DMS 273 treated with DMSO at 0.1 percent for 48 hours (cell line): ENCODE data around the gene GOLGA3.
A peak's percentile ranks its signal among the peaks of the same experiment; 100 is the strongest.
"Not testable (repeated sequence)": the region's sequence is repeated elsewhere in the genome, so short reads cannot be mapped to it uniquely, and the experiment has no call there.

Source experiments
- DNase-seq: peaks from one replicate; lab custom pipeline; 2025; lab: John Stamatoyannopoulos, UW

Gene GOLGA3

DNA sequence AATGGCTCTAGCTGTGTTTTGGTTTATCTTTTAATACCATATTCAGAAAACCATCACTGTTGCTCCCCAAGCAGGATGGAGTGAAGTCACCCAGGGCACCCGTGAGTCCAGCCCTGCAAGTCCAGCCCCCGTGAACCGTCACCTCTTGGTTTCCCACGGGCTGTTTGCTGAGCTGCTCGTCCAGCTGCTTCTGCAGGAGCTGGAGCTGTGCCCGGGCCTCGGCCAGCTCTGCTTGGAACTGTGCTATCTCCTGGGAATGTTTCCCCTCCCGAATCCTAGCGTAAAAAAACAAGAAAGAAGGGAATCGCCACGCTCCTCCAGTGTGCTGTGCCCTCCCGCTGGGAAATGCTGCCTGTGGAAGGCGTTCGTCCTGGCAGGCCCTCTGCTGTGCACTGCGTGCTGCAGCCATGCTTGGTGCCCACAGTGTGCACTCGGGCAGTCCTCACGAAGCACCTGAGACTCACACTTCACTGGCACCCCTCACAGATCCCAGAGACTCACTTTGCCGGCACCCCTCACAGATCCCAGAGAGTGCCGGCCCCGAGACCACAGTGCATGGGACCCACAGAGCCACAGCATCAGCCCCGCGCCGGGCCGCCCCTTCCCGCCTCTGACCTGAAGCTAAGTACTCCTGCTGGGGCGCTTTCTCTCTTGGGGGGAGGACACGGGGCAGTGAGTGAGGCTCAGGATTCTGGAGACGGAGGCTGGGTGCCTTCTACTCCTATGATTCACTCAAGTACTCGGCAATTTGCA lies 51.7 kb downstream of the GOLGA3 start:
- DNase-seq, result no peak

DNA sequence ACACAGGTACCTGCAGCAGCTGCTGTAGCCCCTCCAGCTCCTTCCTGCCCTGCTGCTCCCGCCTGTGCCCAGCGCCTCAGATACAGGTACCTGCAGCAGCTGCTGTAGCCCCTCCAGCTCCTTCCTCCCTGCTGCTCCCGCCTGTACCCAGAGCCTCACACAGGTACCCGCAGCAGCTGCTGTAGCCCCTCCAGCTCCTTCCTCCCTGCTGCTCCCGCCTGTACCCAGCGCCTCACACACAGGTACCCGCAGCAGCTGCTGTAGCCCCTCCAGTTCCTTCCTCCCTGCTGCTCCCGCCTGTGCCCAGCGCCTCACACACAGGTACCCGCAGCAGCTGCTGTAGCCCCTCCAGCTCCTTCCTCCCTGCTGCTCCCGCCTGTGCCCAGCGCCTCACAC lies 52.4 kb downstream of the GOLGA3 start:
- not testable (repeated sequence) for DNase-seq

DNA sequence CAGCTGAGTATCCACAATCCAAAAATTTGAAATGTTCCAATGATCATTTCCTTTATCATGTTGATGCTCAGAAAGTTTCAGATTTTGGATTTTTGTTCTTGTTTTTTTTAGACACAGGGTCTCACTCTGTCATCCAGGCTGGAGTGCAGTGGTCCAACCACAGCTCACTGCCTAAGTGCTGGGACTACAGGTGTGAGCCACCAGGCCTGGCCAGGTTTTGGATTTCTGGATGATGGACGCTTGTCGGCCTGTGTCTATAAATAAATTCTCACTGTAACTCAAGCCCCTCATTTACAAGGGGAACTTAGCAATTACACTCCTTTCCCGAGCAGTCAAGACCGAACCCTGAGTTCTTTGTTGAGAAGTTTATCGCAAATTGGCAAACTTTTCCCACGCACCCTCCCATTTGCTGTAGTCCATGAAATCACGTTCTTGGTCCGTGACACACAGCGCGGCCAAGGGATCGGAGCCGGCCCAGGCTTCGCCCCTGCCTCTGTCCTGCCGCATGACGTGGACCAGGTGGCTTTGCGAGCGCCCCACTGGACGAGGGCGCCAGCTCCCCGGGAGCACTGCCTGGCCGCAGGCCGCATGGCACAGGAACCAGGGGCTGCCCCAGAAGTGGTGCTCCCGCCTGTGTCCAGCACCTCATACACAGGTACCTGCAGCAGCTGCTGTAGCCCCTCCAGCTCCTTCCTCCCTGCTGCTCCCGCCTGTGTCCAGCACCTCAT lies 53.0 kb downstream of the GOLGA3 start:
- no peak for DNase-seq

DNA sequence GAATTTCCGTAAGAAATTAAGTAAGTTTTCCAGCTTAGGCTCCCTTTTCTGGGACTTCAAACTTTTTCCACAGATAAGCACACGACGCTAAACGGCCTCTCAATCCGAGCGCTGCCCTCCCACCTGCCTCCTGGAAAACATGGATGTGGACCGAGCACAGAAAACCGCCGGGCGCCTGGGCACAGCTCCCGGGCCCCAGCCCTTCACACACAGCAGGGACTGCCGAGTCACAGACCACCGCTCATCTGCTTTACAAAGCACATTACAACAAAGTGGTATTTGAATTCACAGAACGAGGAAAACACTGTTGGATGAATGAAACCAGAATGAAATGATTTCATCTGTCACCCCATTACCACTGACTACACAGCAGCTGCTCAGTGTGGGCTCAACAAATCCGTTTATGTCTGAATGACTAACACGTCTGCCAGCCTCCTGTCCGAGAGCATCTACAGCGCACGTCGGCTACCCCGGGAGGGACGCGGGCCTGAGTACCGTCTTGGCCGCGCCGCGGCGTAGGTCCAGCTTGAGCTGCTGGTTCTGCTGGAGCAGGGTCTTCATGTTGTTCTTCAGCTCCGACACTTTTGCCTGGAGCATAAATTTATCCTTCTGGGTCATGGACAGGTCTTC lies 53.9 kb downstream of the GOLGA3 start:
- no peak for DNase-seq

DNA sequence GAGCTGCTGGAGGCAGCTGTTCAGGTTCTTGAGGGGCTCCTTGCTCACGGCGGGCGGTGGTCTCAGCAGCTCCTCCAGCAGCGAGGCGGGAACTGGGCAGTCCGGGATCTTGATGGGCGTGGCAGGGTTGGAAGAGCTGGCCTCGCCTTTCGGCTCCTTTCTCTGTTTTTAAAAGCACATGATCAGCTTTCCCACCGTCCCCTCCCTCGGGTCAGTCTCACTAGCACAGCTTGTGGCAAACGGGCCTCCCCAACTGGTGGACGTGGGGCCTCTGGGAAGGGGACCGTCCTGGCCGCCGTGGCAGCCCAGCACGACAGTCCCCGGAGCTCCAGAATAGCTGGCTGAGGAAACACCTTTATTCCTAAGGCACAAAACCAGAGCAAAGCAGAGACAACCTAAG lies 54.5 kb downstream of the GOLGA3 start:
- no peak for DNase-seq

DNA sequence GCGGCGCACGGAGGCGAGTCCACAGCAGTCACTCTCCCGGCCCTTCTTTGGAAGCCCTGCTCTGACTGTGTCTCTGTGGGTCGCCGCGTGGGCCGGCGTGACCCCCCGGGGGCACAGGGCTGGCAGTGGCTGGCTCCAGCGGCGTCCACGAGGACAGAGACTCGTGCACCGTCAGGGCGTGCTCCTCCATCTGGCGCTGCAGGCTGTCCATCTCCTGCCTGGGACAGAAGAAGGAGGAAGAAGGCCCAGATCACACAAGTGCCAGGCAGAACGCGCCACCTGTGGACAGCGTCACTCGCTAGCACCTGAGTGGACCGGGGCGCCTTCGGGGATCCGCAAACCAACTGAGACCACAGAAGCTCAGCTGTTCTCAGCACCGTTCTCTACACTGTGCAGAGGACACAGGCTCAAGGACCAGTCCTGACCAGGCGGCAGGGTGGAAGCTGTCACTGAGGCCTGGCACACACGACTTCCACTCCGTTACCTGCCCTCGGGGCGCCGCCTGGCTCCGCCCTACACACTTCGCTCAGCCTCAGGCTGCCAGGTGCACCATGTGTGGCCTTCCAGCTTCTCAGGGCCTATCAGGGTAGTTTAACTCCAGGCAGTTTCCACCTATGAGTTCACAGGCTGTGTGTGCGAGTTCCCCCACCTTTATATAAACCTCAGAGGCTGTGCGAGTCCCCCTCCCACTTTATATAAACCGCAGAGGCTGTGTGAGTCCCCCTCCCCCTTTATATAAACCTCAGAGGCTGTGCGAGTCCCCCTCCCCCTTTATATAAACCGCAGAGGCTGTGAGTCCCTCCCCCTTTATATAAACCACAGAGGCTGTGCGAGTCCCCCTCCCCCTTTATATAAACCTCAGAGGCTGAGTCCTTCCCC lies 55.4 kb downstream of the GOLGA3 start:
- no peak for DNase-seq

DNA sequence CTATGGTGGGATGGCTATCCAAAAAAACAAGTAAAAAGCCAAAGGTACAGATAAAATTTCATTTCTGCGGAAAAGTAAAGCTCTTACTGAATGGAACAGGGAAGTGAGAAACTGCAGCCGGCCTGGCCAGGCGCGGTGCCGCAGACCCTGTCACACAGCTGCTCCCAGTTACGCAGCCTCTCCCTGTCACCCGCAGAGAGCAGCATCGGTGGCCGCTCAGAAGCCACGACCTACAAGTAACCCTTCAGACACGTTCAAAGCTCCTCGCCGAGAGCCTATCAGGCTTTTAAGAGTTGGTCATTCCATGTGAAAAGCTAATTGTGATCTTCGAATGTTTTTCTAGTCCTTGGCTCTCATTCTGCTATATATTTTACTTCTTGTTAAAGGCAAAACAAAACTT lies 56.1 kb downstream of the GOLGA3 start:
- no peak for DNase-seq

DNA sequence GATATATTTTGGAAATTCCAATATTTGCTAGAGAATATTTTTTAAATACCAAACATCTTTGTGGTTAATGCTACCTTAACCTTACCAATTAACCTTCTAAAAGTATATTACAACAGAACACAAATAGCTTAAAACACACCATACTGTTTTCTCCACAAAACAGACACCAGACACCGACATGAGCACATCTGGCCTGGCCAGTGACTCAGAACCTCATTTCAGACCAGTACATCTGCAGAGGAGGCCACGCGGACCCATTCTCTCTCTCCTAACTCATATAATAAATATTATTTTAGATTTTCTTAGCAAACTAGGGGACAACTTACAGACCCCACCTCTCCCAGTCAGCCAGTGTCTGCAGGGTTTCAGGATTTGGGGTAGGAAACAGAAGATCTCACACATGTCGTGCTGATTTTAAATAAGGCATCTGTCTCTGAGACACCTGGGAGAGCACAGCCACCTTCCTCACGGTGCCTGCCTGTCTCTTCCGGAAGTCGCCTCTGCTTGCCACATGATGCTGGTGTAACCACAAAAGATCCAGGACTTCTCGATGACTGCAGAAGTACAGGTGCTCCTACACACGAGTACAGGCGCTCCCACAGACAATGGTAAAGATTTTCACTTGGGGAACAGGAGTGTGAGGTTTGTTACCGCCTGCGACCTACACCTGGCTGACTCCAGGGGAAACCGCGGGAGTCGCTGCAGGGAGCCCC lies 57.4 kb downstream of the GOLGA3 start:
- no peak for DNase-seq

DNA sequence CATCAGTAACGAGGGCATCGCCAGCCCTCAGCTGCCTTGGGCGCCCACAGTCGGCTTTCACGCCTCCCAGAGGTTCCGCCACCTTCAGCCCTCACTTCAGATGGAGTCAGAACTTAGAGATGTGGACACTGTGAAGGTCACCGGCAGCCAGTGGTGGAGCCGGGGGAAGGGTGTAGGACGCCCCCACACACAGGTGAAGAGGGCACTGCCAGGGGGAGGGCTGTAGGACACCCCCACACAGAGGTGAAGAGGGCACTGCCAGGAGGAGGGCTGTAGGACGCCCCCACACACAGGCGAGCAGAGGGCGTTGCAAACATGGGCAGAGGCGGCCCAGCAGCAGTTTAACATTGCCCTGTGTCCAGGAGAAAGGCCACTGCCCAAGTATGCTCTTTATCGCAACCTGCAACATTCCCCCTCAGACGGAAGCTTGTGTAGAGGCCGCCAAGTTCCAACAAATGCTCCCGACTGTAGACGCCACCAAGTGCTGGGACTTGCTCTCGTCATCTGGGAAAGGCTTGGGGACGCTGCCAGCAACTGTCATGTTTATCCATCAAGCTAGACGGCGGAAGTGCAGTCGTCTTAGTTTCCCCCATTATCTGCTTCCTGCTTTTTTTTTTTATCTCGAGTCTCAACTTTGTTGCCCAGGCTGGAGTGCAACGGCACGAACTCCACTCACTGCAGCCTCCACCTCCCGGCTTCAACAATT lies 62.1 kb downstream of the GOLGA3 start:
- no peak for DNase-seq

DNA sequence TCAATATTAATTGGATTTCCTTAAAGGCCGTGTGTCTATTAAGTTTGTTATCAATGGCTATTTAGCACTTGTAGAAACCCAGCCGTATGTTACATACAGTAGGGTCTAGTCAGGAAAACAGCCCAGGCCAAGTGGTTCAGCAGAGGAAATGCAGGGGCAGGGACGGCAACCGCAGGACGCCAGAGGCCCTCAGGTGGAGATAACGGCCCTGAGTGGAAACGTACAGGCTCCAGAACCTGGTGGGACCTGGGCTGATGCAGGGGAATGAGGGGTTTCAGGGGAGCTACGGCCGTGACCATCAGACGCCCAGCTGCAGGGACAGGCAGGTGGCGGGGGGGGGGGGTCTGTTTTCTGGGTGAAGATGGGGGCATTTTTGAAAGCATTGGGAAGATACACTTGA lies 63.3 kb downstream of the GOLGA3 start:
- DNase-seq, result no peak

DNA sequence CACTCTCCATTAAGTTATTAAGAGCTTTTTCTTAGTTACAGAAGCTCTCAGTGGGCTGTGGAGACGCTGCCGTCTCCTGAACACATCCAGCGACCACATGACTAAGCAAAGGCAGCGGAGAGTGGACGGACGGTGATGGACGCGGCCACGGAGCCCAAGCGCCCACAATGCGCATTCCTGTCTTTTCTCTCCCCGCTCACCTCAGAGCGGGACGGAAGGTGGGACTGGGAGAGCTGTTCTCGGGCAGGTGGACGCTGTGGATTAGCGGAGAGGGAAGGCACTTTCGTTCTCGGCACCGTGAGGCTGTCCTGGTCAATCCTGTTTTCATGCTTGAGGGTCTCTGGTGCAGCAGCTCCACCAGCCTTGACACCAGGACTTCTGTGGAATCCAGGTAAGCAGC lies 64.4 kb downstream of the GOLGA3 start:
- DNase-seq, result no peak

DNA sequence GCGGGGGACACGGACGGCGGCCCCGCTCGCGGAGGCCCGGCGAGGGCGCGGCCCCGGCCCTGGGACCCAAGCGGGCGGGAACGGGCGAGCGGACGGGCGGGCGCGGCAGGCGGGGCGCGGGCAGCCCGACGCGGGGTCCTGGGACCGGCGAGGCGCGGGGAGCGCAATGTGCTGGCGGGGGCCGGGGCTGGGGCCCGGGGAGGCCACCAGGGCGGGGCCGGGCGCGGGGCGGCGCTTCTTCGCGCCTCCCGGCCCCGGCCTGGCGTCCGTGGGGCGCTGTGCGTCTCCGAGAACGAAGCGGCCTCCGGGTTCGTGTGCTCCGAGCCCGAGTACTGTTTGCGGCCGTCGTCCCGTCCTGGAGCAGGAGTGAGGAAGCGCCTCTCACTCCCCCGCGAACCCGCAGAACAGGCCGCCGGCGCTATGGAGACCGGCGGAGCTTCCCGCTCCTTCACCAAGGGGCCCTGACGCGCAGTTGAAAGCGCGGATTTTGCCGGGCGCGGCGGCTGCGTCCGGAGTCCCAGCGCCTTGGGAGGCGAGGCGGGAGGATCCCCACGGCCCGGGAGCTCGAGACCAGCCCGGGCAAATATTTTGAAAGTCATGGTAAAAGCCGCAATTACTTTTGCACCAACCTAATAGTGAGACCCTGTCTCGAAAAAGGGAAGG lies 66.6 kb downstream of the GOLGA3 start:
- DNase-seq, result peak; percentile 30

DNA sequence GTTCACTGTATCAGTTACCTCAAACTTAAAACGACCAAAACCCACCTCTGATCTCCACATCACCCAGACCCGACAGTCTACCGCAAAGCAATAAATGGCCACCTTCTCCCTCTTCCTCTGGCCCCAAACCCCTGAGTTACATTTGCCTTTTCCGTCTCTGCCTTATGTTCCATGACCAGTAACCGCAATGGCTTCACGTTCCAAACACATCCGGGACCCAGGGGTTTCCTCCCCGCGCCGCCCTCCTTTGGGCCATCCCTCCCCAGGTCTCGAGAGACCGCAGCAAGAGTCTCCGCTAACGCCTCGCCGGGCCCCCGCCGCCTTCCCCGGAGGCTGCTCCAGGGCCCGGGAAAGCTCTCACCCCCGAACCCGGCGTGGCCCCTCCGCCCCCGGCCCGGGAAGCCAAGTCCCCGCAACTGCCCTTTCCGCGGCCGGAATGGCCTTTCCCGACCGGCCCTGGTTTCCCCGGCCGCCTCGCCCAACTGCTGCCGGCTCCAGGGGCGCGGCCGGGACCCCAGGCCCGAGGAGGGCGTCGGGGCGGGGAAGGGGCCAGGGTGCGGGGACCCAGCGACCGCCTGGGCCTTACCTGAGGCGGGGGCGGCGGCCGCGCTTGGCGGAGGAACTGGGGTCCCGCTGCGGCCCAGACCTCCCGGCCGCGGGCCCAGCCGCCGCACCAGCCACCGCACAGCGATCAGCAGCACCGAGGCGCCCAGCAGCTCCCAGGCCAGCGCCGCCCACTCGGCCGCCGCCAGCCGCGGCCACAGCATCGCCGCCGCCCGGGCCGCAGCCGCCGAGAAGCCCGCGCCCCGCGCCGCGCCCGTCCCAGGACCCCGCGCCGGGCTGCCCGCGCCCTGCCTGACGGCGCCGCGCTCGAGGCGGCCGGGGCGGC lies 67.4 kb downstream of the GOLGA3 start, which contains the start of gene ANKLE2:
Gene ANKLE2 (minus strand): TSS at position 801 of the 889 bp plus-strand sequence. CDS start 34 bp downstream, at position 767.
- DNase-seq, result no peak

DNA sequence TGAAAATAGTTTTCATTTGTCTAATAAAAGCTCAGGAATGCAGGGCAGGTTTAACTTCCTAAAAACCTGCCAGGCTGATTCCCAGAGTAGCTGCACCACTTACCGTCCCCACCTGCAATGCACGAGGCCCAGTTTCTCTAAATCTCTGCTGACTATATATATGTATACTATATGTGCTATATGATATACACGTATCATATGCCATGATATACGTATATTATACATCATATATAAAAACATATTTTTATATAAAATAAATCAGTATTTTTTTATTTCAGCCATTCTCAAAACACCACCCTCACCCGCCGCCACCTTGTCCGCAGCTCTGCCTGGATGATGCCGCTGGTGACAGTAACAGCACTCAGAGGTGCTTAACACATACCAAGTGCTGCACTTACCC lies 69.3 kb downstream of the GOLGA3 start:
- no peak for DNase-seq

DNA sequence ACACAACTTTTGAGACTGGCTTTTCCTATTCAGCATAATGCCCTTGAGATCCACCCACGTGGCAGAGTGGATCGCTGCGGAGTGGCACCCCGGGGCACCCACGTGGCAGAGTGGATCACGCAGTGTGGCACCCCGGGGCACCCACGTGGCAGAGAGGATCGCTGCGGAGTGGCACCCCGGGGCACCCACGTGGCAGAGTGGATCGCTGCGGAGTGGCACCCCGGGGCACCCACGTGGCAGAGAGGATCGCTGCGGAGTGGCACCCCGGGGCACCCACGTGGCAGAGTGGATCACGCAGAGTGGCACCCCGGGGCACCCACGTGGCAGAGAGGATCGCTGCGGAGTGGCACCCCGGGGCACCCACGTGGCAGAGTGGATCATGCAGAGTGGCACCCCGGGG lies 69.8 kb downstream of the GOLGA3 start:
- not testable (repeated sequence) for DNase-seq

DNA sequence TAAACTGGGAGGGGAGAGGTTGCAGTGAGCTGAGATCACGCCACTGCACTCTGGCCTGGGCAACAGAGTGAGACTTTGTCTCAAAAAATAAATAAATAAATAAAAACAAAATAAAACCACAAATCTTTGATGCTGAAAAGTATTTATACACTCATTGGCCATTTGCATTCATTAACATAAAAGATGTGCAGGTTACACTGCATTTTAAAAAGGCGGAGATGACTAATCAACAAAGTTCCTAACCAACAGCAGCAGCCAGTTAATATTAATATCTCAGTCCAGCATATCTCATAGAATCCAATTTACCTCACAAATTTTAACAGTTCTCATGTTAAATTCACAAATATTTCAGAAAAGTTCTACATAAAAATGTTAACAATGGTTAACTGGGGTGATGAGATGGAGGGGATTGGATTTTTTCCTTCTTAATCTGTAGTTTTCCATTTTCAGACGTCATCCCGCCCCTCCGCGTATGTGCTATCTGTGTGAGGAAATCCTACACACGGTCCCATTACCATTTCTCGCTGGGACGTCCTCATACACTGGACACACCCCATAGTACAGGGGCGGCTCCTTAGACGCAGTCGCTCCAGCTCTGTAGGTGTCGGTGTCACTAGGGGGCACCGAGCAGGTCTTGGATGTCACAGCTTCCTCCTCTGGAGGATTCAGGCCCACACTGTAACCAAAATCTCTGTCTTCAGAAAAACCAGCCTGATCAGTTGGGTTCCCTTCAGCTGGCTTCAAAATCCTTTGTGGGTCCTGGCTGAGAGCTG lies 74.3 kb downstream of the GOLGA3 start:
- no peak for DNase-seq

DNA sequence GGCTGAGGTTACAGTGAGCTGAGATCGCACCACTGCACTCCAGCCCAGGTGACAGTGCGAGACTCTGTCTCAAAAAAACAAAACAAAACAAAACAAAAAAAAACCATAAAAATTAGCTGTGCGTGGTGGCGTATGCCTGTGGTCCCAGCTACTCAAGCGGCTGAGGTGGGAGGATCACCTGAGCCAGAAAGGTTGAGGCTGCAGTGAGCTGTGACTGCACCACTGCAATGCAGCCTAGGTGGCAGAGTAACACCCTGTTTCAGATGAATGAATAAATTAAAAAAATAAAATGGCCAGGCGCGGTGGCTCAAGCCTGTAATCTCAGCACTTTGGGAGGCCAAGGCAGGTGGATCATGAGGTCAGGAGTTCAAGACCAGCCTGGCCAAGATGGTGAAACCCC lies 75.0 kb downstream of the GOLGA3 start:
- DNase-seq, result not testable (repeated sequence)

DNA sequence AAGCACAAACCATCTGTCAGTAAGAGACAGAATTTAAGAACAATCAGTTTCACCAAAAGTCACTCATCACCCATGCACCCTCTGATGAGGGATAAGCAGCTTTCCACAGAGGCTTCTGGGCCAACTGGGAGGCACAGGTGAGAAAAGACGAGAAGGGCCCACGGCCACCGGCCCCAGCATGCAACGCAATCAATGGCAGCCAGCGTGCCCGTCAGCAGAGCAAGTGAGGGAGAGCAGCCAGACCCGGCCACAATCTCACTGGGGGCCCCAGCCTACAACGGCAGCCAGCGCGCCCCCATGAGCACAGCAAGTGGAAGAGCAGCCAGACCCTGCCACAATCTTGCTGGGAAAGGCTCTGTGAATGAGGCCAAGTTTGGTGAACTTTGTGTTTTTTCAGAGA lies 80.3 kb downstream of the GOLGA3 start:
- DNase-seq, result no peak
